Measurements from ENCODE around the gene NOP14.

GRCh38 chr4:2932321-2932950 lies 30.8 kb downstream of the NOP14 start:
- TF ChIP-seq, protein P1, sequence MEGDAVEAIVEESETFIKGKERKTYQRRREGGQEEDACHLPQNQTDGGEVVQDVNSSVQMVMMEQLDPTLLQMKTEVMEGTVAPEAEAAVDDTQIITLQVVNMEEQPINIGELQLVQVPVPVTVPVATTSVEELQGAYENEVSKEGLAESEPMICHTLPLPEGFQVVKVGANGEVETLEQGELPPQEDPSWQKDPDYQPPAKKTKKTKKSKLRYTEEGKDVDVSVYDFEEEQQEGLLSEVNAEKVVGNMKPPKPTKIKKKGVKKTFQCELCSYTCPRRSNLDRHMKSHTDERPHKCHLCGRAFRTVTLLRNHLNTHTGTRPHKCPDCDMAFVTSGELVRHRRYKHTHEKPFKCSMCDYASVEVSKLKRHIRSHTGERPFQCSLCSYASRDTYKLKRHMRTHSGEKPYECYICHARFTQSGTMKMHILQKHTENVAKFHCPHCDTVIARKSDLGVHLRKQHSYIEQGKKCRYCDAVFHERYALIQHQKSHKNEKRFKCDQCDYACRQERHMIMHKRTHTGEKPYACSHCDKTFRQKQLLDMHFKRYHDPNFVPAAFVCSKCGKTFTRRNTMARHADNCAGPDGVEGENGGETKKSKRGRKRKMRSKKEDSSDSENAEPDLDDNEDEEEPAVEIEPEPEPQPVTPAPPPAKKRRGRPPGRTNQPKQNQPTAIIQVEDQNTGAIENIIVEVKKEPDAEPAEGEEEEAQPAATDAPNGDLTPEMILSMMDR (IDR thresholded peaks at IDR 0.05), result no peak
- no peak for TF ChIP-seq CHD2 (IDR thresholded peaks at IDR 0.05; ENCODE audit: low read length, partially characterized antibody)
- no peak for TF ChIP-seq POLR2AphosphoS5 (IDR thresholded peaks at IDR 0.05; ENCODE audit: low read depth, low read length)
- no peak for TF ChIP-seq TEAD4 (IDR thresholded peaks at IDR 0.05; ENCODE audit: borderline replicate concordance, insufficient read depth)
- TF ChIP-seq, protein P2, sequence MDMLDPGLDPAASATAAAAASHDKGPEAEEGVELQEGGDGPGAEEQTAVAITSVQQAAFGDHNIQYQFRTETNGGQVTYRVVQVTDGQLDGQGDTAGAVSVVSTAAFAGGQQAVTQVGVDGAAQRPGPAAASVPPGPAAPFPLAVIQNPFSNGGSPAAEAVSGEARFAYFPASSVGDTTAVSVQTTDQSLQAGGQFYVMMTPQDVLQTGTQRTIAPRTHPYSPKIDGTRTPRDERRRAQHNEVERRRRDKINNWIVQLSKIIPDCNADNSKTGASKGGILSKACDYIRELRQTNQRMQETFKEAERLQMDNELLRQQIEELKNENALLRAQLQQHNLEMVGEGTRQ (IDR thresholded peaks at IDR 0.05; ENCODE audit: borderline replicate concordance, low read depth, low read length), result no peak
- TF ChIP-seq EZH2phosphoT487 (IDR thresholded peaks at IDR 0.05; ENCODE audit: borderline replicate concordance, low read depth), result no peak
- TF ChIP-seq SIN3A (IDR thresholded peaks at IDR 0.05; ENCODE audit: borderline replicate concordance, low read depth, low read length), result no peak
- no peak for TF ChIP-seq TAF1 (IDR thresholded peaks at IDR 0.05; ENCODE audit: borderline replicate concordance, low read depth, low read length)
- TF ChIP-seq RAD21 (IDR thresholded peaks at IDR 0.05; ENCODE audit: low read length), result no peak
- no peak for TF ChIP-seq REST (IDR thresholded peaks at IDR 0.05; ENCODE audit: low read depth, low read length)
- no peak for TF ChIP-seq GATA2 (CRISPR knock-in tag; IDR thresholded peaks at IDR 0.05)

All from SK-N-SH (cell line).